GM18499 (cell line): ENCODE results near the gene KIAA1671.

ENCODE experiments used
- ATAC-seq: cut with Tn5 transposase; IDR thresholded peaks from one replicate; pipeline ENCODE4 v1.9.1; 2021; ENCODE audit warnings: moderate number of reproducible peaks; ENCODE audit not compliant: insufficient read depth, unreplicated experiment

The KIAA1671 gene

DNA sequence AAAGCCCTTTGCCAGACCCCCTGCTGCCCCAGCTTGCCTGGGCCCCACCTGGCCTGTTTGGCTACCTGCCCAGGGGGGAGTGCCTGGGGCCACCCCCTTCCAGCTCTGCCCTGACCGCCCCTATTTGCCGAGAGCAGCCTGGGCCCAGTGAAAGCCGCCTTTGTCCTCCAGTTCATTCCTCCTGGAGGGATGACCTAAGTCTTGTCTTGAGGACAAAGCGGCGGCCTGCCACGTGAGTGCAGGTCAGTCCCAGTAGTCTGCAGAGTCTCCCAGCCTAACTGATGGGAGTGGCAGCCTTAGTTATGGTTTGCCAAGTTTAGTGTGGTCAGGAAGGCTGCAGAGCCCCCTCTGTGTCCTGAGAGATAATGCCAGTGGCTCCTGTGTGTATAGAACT, 131.3 kb downstream of the KIAA1671 start:
- no peak for ATAC-seq

DNA sequence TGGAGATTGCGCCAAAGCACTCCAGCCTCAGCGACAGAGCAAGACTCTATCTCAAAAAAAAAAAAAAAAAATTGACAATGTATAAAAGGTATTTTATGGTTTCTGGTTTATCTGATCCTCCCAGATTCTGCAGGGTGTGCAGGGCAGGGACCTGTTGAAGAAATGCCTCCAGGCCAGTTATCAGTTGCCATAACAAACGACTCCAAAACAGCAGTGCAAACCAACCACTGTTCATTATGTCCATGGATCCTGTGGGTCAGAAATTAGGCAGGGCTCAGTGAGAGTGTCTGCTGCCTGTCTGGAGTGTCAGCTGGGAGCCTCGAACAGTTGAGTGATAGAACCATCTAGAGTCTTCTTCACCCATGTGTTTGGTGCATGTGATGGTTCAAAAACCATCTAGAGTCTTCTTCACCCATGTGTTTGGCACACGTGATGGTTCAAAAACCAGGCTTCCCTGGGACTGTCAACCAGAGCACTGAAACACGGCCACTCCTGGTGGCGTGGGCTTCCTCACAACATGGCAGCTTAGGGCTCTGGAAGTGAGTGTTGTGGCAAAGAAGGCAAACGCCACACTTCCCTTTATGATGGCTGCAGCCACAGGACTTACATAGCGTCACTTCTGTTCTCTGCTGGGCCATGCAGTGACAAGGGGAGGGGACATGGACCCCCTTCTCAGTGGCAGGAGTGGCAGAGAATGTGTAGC, 132.0 kb downstream of the KIAA1671 start:
- no peak for ATAC-seq

DNA sequence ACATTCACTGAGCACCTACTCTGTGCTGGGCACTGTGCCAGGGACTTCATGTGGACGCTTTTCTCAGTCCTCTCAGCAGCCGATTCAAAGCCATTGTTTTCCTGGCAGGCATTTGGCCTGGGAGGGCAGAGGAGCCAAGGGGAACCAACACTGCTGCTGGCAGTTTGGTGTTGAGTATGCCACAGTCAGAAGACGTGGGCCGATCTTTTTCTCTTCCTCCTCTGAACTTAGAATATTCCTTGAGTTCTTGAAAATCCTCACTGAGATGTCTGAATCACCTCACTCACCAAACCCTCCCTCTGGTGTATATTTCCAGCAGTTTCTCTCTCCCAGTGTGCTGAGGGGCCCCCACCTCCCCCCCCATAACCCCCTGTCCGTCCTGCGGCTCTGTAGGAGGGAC, 132.6 kb downstream of the KIAA1671 start:
- no peak for ATAC-seq

DNA sequence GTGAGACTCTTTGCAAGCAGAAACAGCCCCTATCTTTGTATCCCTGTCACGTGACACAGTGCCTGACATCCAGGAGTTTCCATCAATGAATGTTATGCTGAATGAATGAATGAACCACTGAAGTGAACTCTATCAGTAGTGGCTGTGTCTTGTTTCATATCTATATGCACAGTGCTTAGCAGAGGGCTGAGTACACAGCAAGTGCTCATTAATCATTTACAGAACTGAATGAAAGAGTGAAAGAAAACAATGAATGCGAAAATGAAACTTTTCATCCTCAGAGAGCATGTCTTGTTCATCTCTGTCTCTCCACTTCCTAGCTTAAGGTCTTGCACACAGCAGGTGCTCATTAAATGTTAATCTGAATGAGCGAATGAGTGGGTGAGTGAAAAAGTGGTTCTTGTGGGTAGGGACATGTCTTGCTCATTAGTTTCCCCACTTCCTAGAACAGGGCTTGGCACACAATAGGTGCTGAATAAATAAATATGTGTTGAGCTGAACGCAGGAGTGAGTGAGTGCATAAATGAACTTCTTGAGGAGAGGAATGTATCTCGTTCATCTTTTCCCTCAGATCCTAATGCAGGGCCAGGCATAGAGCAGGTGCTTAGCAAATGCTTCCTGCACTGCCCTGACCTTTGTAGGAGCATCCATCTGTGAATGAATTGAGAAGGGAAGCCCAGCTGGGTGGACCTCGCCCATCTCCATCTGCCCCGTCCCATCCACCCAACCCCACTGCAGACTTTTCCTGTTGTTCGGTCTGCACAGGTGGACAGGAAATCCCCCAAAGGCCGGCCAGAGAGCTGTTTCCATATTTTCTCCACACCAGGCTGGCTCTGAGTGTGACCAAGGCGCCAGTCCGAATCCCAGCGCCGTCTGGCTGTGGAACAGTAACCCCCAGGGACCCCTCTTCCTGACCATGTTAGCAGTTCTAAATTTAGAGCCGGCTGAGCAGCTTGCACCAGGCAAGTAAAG, 133.7 kb downstream of the KIAA1671 start:
- peak; percentile 63 for ATAC-seq

DNA sequence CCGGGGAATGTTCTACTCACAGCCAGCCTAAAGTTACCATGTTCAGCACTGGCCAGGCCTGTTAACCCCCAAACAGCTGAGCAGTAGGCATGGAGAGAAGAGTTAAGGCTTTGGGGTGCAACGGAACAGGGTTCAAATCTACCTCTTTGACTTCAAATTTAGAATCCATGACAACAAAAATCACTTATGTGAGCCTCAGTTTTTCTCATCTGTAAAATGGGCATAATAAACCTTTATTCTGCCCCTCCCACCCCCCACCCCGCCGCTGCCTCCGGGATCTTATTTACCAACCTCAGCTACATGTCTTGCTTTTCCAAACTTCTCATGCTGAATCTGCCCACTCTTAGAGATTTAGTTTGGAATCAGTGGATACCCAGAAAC, 134.4 kb downstream of the KIAA1671 start:
- no peak for ATAC-seq

DNA sequence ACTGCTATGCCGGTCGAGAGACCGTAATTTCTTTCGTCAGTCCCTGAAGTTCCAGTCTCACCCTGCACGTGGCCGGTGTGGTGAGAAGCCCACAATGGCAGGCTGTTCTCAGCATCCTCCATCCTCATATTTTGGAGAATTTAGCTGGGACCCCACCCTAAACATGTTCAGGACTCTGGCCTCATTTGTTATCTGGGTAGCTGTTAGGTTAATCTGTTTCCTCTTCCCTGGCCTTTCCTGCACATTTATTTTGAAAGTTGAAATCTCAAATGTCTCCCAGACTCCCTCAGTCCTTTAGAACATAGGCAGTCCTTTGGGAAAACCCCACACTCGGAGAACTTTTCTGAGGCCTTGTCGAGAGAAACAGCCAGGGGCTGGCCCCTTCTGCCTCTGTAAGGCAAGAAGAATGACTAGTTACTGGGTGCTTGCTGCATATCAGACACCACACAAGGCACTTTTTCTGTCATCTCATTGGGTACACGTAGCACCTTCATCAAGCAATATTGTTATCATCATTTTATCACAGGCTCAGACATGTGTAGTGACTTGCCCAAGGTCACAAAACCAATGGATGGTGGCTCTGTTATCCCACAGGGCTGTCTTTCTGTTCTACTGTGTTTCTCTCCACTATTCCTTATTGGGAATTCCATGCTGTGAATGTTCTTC, 137.8 kb downstream of the KIAA1671 start:
- ATAC-seq = no peak

DNA sequence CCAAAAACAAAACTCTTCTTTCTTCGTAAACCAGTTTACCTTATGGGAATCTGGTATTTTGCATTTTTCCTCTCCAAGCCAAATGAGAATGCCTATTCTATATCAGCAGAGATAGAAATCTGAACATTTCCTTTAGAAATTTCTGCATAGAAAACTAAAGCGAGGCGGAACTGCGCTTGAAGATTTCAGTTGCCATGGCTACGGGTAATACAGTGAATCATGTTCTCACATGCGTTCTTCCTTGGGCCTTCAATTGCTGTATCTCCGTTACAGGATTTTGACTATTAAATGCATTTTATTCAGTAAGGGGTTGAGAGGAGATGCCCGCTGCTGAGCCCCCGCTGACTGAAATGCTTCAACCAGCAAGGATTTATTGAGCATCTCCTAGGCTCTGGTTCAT, 138.9 kb downstream of the KIAA1671 start:
- ATAC-seq = no peak

DNA sequence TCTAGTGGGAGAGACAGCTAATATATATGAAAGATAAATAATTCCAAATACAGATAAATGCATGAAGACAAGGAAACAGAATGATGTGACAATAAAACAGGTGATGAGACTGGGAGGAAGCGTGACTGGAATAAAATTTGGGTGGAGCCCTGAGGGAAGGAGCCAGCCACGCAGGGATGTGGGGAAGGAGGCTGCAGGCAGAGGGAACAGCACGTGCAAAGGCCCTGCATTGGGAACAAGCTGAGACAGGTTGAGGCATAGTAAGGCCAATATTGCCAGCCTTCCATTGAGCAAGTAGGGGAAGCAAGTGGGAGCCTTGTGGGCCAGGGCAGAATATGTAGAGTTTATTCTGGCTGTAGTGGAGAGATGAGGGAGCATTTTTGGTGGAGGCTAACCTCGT, 139.6 kb downstream of the KIAA1671 start:
- no peak for ATAC-seq

DNA sequence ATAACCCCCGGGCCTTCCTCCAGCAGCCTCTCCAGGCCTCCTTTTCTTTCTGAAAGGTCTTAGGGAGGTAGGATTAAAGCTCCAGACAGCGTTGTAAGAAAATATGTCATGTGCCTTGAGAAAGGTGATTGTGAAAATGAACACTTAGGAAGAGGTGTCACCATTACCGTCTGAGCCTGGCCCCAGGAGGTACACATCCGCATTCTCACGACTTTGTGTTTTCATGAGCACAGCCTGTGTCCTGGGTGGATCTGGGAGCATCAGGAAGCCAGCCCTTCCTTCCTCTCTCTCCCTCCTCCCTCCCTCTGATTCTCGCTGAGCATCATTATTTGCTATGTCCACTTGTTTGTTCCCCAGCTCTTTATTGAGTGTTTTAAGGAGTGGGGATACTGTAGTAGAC, 142.1 kb downstream of the KIAA1671 start:
- no peak for ATAC-seq

DNA sequence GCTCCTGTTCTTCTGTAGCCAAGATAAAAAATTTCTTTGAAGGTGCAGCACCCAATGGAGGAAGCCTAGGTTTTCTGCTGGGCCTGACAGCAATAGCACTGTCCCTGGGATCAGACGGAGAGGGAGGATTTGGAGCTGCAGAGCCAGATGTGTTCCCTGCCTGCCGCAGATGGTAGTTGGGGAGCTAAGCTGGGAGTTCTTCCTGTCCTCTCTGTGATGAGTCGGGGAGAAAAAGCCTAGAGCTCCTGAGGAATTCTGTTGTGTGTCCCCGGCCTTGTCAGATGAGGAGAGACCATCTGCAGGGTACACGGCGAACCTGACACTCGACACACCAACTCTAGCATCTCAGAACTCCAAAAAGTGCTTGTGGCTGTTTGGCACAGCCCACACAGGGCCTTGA, 143.4 kb downstream of the KIAA1671 start:
- ATAC-seq = no peak

DNA sequence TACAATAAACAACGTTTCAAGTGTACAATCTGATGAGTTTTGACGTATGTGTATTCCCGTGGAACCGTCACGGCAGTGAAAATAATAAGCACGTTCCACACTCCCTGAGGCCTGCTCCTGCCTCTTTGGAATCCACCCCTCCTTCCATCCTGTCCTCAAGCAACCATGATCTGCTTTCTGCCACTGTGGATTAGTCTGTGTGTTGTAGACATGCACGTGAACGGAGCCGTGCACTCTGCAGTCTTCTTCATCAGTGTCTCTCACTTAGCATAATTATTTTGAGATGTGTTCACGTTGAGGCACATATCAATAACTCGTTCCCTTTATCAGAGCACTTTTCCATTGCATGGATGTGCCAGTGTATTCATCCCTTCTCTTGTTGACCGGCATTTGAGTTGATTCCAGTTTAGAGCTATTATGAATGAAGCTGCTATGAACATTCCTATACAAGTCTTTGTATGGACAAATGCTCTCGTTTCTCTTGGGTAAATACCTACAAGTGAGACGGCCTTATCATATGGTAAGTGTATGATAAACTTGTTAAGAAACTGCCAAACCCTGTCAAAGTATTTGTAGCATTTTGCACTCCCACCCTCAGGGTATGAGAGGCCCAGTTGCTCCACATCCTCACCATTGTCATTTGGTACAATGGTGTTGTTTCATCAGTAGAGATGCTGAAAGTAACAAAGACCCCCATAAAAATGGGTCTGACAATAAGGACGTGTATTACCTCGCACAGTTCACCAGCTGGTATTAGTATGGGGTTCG, 144.3 kb downstream of the KIAA1671 start:
- no peak for ATAC-seq

DNA sequence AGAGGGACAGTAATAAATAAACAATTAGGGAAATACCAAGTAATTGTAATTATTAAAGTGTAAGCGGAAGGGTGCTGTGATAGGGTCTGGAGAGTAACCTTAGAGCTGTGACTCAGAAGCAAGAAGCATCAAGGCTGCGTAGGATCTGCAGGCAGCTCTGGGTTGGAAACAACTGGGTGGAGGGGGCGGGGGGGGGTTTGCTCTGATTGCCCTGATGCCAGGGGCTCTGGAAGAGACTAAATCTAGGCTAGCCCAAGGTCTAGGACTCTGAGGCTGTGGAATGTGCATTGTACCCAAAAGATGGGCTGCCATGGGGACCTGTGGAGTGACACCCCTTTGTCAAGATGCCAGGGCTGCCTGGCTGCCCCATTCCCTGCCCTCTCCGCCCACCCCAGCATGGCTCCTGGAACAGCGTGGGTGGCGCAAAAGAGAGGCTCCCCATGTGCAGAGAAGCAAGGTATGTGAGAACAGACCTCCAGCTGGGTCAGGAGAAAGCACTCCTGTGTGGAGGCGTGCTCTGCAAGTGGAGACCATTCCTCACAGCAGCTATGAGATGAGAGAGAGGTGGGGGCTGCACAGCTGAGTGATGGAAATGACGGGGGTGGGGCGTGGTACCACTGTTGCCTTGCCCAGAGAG, 146.0 kb downstream of the KIAA1671 start:
- ATAC-seq = no peak

DNA sequence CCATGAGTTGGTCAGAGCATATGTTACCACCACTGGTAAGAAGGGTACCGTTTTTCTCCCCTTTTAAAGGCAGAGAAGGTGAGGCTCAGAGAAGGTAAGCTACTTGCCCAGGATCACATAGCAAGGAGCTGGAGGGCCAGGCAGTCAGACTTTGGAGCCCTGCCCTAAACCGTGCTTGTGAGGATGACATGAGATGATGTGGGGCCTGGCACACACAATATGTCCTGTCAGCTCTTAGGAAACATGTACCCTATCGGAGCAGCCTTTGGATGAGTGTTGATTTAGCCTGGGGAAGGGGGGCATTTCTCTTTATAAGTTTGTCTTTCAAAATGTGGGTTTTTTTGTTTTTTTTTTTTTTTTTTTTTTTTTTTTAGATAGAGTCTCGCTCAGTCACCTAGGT, 146.7 kb downstream of the KIAA1671 start:
- ATAC-seq = no peak

DNA sequence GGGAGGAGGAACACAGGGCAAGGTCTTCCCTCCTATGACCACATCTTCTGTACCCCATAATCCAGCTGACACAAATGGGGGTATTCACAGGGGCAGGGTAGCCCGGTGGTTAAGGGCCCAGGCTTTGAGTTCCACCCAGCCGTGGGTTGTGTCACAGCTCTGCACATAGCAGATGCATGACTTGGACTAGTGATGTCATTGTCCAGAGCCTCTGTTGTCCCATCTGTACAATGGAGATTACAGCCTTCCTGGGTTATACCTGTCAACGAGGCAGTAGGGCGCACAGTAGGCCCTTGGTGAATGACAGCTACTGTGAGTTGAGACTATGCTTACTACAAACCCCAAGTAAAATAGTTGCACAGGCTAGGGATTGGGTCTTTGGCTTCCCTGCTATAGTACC, 147.9 kb downstream of the KIAA1671 start:
- no peak for ATAC-seq

DNA sequence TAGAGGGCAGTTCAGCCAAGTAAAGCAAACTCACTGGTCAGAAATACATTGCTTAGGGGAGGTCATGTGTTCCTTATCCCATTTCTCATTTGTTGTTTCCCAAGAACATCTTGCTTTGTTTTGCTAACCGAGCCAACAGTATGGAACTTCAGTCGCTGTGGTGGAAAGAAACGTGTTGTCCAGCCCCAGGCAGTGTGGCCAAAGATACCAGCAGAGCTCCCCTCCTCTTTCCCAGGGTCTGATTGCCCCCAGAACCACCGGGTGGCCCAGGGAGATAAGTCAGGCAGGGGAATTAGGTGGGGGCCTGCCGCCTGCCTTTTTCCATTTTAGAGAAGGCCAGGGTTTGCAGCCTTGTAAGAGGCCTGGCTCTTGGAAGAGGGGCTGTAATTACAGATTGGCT, 148.4 kb downstream of the KIAA1671 start:
- ATAC-seq = no peak

DNA sequence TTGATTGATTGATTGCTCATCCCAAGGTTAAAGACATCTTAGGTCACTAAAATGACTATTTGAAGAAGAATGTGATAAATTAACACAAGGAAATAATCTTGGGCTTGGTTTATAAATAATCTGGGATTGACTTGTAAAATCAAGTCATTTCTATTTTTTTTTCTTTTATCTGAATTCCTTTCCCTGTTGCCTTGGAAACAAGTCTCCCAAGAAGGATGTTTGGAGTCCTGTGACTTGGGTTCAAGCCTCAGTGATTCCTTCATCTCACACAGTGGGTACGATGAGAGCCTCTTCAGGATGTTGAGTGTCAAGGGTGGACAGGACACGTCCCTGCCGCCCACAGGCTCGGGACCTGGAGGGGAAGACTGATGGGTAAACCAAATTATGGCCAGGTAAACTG, 149.0 kb downstream of the KIAA1671 start:
- no peak for ATAC-seq

DNA sequence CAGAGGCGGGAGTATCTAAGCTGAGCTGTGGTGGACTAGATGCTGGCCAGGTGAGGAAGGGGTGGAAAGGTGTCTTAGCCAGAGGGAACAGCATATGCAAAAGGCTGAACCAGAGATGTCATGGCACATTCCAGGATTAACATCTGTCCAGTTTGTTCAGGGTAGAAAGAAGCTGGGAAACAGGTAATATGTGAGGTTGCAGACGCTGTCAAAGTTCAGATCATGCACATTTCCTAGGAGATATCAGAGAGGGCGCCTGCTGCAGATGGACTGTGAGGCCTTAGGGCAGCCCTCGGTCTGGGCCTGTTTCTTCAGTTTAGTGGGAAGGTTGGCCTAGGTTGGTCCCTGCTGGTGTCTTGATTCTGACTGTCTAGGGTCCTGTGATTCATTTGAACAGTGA, 149.5 kb downstream of the KIAA1671 start:
- ATAC-seq = no peak

DNA sequence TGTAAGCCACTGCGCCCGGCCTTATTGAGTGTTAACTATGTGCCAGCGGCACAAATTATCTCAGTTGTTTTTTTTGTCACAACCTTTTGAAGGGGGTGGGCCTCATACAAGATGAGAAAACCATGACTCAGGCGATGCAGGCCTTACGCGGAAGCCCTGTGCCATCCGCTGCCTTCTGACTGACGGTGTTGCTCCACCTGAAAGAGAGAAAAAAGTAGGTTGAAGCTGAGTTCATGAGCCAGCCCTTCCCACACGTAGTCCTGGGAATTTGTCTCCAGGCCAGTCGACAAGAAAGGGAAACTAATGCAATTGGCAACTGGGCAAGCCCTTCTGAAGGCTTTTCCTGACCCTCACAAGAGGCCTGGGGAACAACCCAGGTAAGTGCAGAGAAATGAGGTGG, 150.2 kb downstream of the KIAA1671 start:
- ATAC-seq = no peak

DNA sequence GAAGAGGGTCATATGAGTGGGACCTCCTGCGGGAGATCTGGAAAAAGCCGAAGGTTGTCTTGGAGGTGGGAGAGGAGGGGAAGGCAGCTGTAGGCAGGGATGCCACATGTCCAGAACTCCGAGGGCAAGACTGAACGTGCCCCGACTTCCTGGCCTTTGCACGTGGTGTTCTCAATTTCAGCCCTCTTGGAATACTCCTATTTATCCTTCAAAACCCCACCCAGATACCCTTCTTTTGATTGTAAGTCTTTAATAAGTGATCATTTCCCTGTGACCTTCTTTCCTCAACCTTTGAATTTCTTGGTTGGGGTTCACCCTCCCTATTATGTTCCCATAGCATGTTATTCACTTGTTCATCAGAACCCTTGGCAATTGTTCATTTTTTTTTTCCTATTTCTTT, 151.9 kb downstream of the KIAA1671 start:
- no peak for ATAC-seq
